Left ventricle myocardium inferior (tissue), 1 donor: ENCODE measurements around the gene DNAH3. TPM values are rescaled to one million over a fixed set of nuclear protein-coding genes. Genes with fewer than 3 reads are reported as not detected.
"Not testable (repeated sequence)": the region's sequence is repeated elsewhere in the genome, so short reads cannot be mapped to it uniquely, and the experiment has no call there.

Experiments
- DNase-seq: peaks from one replicate; pipeline ENCODE4 v3.0.0-alpha.2; 2020
- H3K27ac ChIP-seq: fragments of 200-600 bp; replicated peaks from 2 replicates; pipeline ENCODE4 v1.8.0; 2021
- H3K27me3 ChIP-seq: fragments of 200-600 bp; 2 replicates; pipeline ENCODE4 v1.8.0; 2021; ENCODE audit warnings: low read depth
- H3K36me3 ChIP-seq: fragments of 200-600 bp; 2 replicates; pipeline ENCODE4 v1.8.0; 2021
- H3K4me1 ChIP-seq: fragments of 200-600 bp; 2 replicates; pipeline ENCODE4 v1.8.0; 2021
- H3K4me3 ChIP-seq: fragments of 200-600 bp; 2 replicates; pipeline ENCODE4 v1.8.0; 2021; ENCODE audit warnings: mild to moderate bottlenecking, moderate library complexity
- H3K9me3 ChIP-seq: fragments of 200-600 bp; replicated peaks from 2 replicates; pipeline ENCODE4 v1.8.0; 2021
- CTCF ChIP-seq: fragments of 200-600 bp; IDR thresholded peaks from 2 replicates; pipeline ENCODE4 v1.8.0; 2021; ENCODE audit warnings: antibody characterized with exemption, mild to moderate bottlenecking, borderline replicate concordance
- intact Hi-C: fragments of 100-400 bp; cut with micrococcal nuclease; formaldehyde crosslinking; loops from one replicate; pipeline ENCODE4 v1.11.0; 2022
- total RNA-seq: library from RNA; stranded (reverse); fragmentation: NEBNext Ultra II Directional; extraction: Animal tissue kit (Norgen Biotek cat#: 25700); gene quantifications from one replicate; pipeline ENCODE4 v1.2.1, GENCODE V29; 2021
- donor health status: DM: no; HTN: yes; CAD: no; lungs with severe emphysema.

The DNAH3 gene
- total RNA-seq, 1 donor from 2014 or later = 1.8 TPM

GRCh38 chr16:21160276-21160675 is 9.6 kb upstream of the DNAH3 start:
- no peaks in the 10 kb centered on the region for H3K9me3 ChIP-seq
- H3K36me3 ChIP-seq = peaks cover 22% of the 10 kb centered on the region
- H3K4me1 ChIP-seq = peaks cover 84% of the 10 kb centered on the region
- H3K27ac ChIP-seq = peak overlapping the region; percentile 90
- intact Hi-C loops = no loop called here
- peak overlapping the region; percentile 87 for H3K4me3 ChIP-seq
- no peaks in the 10 kb centered on the region for H3K27me3 ChIP-seq
- DNase-seq = no peak
- TF ChIP-seq CTCF = no peak

- intact Hi-C loops = no loop called here
- peak; percentile 38 for DNase-seq
- H3K4me1 ChIP-seq = peaks cover 76% of the 10 kb centered on the region
These were observed 8.8 kb upstream of the DNAH3 start for GRCh38 chr16:21159281-21159951.

GRCh38 chr16:21158208-21159110 is 7.8 kb upstream of the DNAH3 start, which contains the start of gene LDAF1:
Gene LDAF1, plus strand, starts transcription at chr16:21158674. Its CDS starts 2,509 bp downstream, at chr16:21161183.
- peak; percentile 13 for TF ChIP-seq CTCF
- no peaks in the 10 kb centered on the region for H3K9me3 ChIP-seq
- peaks cover 66% of the 10 kb centered on the region for H3K4me1 ChIP-seq
- intact Hi-C loops = no loop called here
- DNase-seq = peak; percentile 89
- peak within 1 kb of the TSS; percentile 90 for H3K27ac ChIP-seq
- peak within 1 kb of the TSS; percentile 87 for H3K4me3 ChIP-seq
- H3K27me3 ChIP-seq = no peaks in the 10 kb centered on the region
- H3K36me3 ChIP-seq = peaks cover 7% of the 10 kb centered on the region

More at GRCh38 chr16:21159281-21159951, 8.8 kb upstream of the DNAH3 start:
- Histone ChIP-seq H3K27me3 (no peaks in the 10 kb centered on the region), H3K36me3 (peaks cover 14% of the 10 kb centered on the region), H3K27ac (peak overlapping the region; percentile 90), H3K4me3 (peak overlapping the region; percentile 87), H3K9me3 (no peaks in the 10 kb centered on the region)
- no peak for TF ChIP-seq CTCF

- Histone ChIP-seq H3K9me3 (no peaks in the 10 kb centered on the region), H3K27me3 (no peaks in the 10 kb centered on the region), H3K27ac (peak overlapping the region; percentile 90), H3K36me3 (peaks cover 7% of the 10 kb centered on the region), H3K4me3 (no peak overlapping the region), H3K4me1 (peaks cover 58% of the 10 kb centered on the region)
- intact Hi-C loops = no loop called here
- DNase-seq = no peak
- TF ChIP-seq CTCF = no peak
These were observed 7.0 kb upstream of the DNAH3 start for GRCh38 chr16:21157632-21158031.

GRCh38 chr16:21156767-21157467 is 6.3 kb upstream of the DNAH3 start:
- H3K4me3 ChIP-seq = no peak overlapping the region
- H3K4me1 ChIP-seq = peaks cover 51% of the 10 kb centered on the region
- H3K27ac ChIP-seq = no peak overlapping the region
- intact Hi-C loops = no loop called here
- DNase-seq = no peak
- no peaks in the 10 kb centered on the region for H3K27me3 ChIP-seq
- no peaks in the 10 kb centered on the region for H3K9me3 ChIP-seq
- TF ChIP-seq CTCF = peak; percentile 73
- H3K36me3 ChIP-seq = peaks cover 7% of the 10 kb centered on the region

GRCh38 chr16:21156011-21156410 is 5.4 kb upstream of the DNAH3 start:
- H3K4me3 ChIP-seq, H3K27me3 ChIP-seq, intact Hi-C loops, DNase-seq, H3K27ac ChIP-seq, H3K36me3 ChIP-seq, H3K9me3 ChIP-seq: not testable (repeated sequence)
- peaks cover 42% of the 10 kb centered on the region for H3K4me1 ChIP-seq

GRCh38 chr16:21153124-21153729 is 2.6 kb upstream of the DNAH3 start:
- H3K4me3 ChIP-seq, H3K9me3 ChIP-seq, H3K36me3 ChIP-seq, DNase-seq, H3K27ac ChIP-seq, H3K27me3 ChIP-seq, intact Hi-C loops: not testable (repeated sequence)
- peaks cover 24% of the 10 kb centered on the region for H3K4me1 ChIP-seq
